Gastroesophageal sphincter (tissue), 4 donors: Measurements from ENCODE around the gene ADAM8. TPM values are rescaled to one million over a fixed set of nuclear protein-coding genes. Genes with fewer than 3 reads are reported as not detected.

Experiments
- ATAC-seq: fragments of 150-250 bp; one replicate; pipeline ENCODE4 v1.9.1; 2016; ENCODE audit warnings: mild to moderate bottlenecking, moderate library complexity
- H3K27ac ChIP-seq, 4 donors: fragments of 200-600 bp; sonication (generic) in 3 of 4; 1 replicate in 3 of 4; 2 replicates in 1 of 4; pipeline ENCODE4 v1.5.1; 2016 to 2019
- H3K27me3 ChIP-seq: fragments of 200-600 bp; sonication (generic); one replicate; pipeline ENCODE4 v1.5.1; 2019
- H3K36me3 ChIP-seq, 2 donors: fragments of 200-600 bp; sonication (generic); one replicate each; pipeline ENCODE4 v1.5.1; 2019; ENCODE audit warnings: control low read depth in 1 of 2
- H3K4me1 ChIP-seq, 3 donors: fragments of 200-600 bp; sonication (generic); 1 replicate in 2 of 3; 2 replicates in 1 of 3; pipeline ENCODE4 v1.5.1; 2016 to 2019; ENCODE audit warnings: control low read depth in 2 of 3
- H3K4me3 ChIP-seq, 2 donors: fragments of 200-600 bp; sonication (generic); one replicate each; pipeline ENCODE4 v1.5.1; 2019; ENCODE audit warnings: mild to moderate bottlenecking in 1 of 2, moderate library complexity in 1 of 2
- H3K9me3 ChIP-seq, 3 donors: fragments of 200-600 bp; sonication (generic); one replicate each; pipeline ENCODE4 v1.5.1; 2017 to 2019; ENCODE audit warnings: control low read depth in 2 of 3
- EP300 ChIP-seq: sonication (generic); formaldehyde crosslinking; IDR thresholded peaks from one replicate; pipeline ENCODE4 v1.6.1; 2017; ENCODE audit warnings: antibody characterized with exemption, mild to moderate bottlenecking
- POLR2A ChIP-seq, 2 donors: fragments of 450-650 bp; IDR thresholded peaks; one replicate each; pipeline ENCODE4 v1.6.1; 2017; ENCODE audit warnings: antibody characterized with exemption in 2 of 2, mild to moderate bottlenecking in 2 of 2, moderate library complexity in 1 of 2
- POLR2AphosphoS5 ChIP-seq: sonication (generic); formaldehyde crosslinking; IDR thresholded peaks from one replicate; pipeline ENCODE4 v1.6.1; 2017; ENCODE audit warnings: antibody characterized with exemption
- WGBS, 2 donors: methylation state at CpG; one replicate each; pipeline ENCODE4 v1.1.5; 2018; ENCODE audit warnings: low coverage in 1 of 2; 5-methylcytosine and 5-hydroxymethylcytosine counted together
- total RNA-seq, 4 donors: library from RNA; depleted of rRNA; stranded (reverse); fragments of >200 nt; gene quantifications; one replicate each; pipeline ENCODE4 v1.1.0, GENCODE V29; 2016
- TF ChIP-seq, protein P1 (sequence below), 4 experiments: fragments of 200-600 bp in 2 of 4; fragments of 450-650 bp in 2 of 4; sonication (generic) in 1 of 4; IDR thresholded peaks; one replicate each; pipeline ENCODE4 v1.5.1; 2017 to 2019; ENCODE audit warnings: antibody characterized with exemption in 4 of 4, mild to moderate bottlenecking in 2 of 4, moderate library complexity in 2 of 4

The ADAM8 gene
- total RNA-seq, 4 donors from 2014 or later = 2.0 to 6.6 (median 3.3) TPM

DNA sequence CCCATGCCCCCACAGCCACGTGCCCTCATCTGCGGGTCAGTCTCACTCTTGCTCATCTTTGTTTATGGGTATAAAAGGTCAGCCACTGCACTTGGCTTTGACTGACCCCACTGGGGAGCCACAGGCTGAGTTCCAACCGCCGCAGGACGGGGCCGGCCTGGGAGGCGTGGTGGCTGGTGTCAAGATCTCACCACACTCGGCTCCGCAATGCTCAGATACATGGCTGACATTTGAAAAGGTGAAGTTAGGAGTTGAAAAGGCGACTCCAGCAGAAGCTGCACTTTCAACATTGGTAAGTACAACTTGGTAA lies 17.1 kb upstream of the ADAM8 start:
- WGBS, 2 donors = 70 to 100% methylated on average over 2 of the region's 10 CpGs
- Histone ChIP-seq H3K4me1 (no peaks in the 10 kb centered on the region), H3K27me3 (no peaks in the 10 kb centered on the region), H3K9me3 (no peaks in the 10 kb centered on the region), H3K4me3 (no peak overlapping the region), H3K36me3 (peaks cover 0 to 89% of the 10 kb centered on the region in 2 donors), H3K27ac (peak overlapping the region in 1 of 4 donors; percentile 7)
- ATAC-seq = no peak
- TF ChIP-seq POLR2A (IDR thresholded peaks at IDR 0.05) = no peak
- no peak for TF ChIP-seq EP300
- TF ChIP-seq, protein P1, sequence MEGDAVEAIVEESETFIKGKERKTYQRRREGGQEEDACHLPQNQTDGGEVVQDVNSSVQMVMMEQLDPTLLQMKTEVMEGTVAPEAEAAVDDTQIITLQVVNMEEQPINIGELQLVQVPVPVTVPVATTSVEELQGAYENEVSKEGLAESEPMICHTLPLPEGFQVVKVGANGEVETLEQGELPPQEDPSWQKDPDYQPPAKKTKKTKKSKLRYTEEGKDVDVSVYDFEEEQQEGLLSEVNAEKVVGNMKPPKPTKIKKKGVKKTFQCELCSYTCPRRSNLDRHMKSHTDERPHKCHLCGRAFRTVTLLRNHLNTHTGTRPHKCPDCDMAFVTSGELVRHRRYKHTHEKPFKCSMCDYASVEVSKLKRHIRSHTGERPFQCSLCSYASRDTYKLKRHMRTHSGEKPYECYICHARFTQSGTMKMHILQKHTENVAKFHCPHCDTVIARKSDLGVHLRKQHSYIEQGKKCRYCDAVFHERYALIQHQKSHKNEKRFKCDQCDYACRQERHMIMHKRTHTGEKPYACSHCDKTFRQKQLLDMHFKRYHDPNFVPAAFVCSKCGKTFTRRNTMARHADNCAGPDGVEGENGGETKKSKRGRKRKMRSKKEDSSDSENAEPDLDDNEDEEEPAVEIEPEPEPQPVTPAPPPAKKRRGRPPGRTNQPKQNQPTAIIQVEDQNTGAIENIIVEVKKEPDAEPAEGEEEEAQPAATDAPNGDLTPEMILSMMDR (IDR thresholded peaks at IDR 0.05) = no peak
- no peak for TF ChIP-seq POLR2AphosphoS5

DNA sequence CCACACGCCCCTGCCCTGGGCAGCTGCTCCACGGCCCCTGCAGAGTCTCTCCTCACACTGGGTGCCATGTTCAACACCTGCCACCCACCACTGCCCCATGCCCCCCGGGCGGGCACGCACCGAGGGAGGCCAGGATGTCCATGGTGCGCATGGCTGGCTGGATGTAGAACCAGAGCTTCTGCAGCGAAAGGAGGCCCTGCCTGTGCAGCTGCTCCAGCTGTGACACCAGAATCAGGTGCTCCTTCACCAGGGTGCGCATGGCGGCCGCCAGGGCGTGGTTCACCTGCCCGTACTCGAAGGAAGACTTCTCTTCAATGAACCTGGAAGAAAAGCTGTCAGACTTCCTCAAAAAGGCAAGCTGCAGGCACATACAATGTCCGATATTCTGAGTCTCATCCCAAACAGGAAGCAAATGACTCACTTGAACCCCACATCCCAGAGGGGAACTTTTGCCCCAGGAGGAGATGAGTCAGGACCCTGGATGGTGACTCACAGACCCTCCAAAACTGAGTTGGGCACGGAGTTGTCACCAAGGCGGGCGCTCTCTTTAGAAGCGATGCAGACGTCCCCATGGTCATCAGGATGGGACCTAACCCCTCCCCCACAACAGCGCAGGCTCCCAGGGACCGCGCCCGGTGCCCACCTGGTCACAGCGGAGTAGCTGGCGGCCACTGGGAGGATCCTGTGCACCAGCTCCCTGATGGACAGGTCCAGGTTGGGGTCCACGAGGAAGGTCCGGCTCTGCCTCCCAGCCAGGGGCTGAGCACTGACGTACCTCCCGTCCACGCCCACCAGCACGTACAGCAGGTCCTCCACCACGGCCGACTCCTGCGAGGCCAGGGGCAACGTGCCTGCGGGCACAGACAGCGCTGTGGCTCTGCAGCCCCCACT lies 16.5 kb upstream of the ADAM8 start:
- no peak overlapping the region for H3K4me3 ChIP-seq
- H3K36me3 ChIP-seq = peaks cover 0 to 89% of the 10 kb centered on the region in 2 donors
- 0 to 89% methylated on average over 1 to 7 of the region's 38 CpGs for WGBS, 2 donors
- H3K4me1 ChIP-seq = no peaks in the 10 kb centered on the region
- H3K27me3 ChIP-seq = no peaks in the 10 kb centered on the region
- no peaks in the 10 kb centered on the region for H3K9me3 ChIP-seq
- ATAC-seq = peak; percentile 11
- H3K27ac ChIP-seq = peak overlapping the region in 1 of 4 donors; percentile 7
- TF ChIP-seq, protein P1 (IDR thresholded peaks at IDR 0.05) = no peak
- TF ChIP-seq POLR2A (IDR thresholded peaks at IDR 0.05) (no peak), POLR2AphosphoS5 (no peak), EP300 (no peak)

DNA sequence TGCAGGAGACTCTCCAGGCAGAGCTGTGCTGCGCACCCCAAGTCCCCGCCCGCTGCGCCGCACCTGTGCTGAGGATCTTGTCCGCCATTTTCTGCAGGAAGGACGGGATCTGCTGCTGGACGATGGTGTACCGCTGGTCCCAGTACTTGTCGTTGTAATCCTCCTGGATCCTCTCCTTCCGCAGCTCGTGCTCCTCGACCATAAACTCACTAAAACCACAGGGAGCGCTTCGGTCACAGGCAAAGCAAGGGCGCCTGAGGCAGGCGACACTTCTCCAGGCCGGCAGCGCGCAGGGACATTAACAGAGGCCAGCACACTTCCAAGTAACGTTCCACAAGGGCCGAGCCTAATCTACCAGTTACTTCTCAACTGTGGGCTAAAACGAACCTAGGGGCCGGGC lies 13.1 kb upstream of the ADAM8 start:
- 100% methylated on average over 5 of the region's 24 CpGs; no CpG with 5 or more reads in 1 of the 2 donors for WGBS, 2 donors
- ATAC-seq = no peak
- Histone ChIP-seq H3K27me3 (no peaks in the 10 kb centered on the region), H3K9me3 (no peaks in the 10 kb centered on the region), H3K27ac (no peak overlapping the region), H3K36me3 (peaks cover 0 to 89% of the 10 kb centered on the region in 2 donors), H3K4me1 (no peaks in the 10 kb centered on the region), H3K4me3 (no peak overlapping the region)
- TF ChIP-seq POLR2A (IDR thresholded peaks at IDR 0.05) (no peak), EP300 (no peak)

DNA sequence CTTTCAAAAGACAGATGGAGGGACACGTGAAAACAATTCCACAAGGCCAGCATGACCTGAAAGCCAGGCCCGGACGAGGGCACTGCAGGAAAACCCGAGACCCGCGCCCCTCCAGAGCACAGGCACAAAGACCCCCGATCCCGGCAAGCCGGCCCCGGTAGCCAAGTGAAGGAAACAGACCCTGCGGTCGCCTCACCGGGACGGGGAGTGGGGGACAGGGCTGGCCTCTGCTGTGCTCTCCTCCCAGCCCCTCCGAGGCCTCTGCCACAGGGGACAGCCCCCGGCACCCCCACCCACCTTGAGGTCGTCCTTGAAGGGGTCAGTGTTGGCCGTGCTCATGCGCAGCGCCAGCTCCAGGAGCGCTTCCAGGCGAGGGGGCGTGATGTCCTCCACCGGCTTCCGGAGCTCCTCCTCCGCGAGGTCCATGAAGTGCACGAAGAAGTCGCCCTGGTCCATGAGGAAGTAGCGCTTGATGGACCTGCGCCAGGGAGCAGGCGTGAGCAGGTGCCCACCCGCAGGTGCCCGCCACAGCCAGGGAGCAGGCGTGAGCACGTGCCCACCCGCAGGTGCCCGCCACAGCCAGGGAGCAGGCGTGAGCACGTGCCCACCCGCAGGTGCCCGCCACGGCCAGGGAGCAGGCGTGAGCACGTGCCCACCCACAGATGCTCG lies 11.3 kb upstream of the ADAM8 start:
- Histone ChIP-seq H3K36me3 (peaks cover 0 to 89% of the 10 kb centered on the region in 2 donors), H3K9me3 (no peaks in the 10 kb centered on the region), H3K27ac (no peak overlapping the region), H3K4me1 (no peaks in the 10 kb centered on the region), H3K27me3 (no peaks in the 10 kb centered on the region), H3K4me3 (no peak overlapping the region)
- WGBS, 2 donors = no CpG with 5 or more reads among the region's 46 CpGs
- ATAC-seq = no peak
- TF ChIP-seq EP300 (no peak), POLR2AphosphoS5 (no peak), POLR2A (IDR thresholded peaks at IDR 0.05) (no peak)
- TF ChIP-seq, protein P1 (IDR thresholded peaks at IDR 0.05) = no peak

DNA sequence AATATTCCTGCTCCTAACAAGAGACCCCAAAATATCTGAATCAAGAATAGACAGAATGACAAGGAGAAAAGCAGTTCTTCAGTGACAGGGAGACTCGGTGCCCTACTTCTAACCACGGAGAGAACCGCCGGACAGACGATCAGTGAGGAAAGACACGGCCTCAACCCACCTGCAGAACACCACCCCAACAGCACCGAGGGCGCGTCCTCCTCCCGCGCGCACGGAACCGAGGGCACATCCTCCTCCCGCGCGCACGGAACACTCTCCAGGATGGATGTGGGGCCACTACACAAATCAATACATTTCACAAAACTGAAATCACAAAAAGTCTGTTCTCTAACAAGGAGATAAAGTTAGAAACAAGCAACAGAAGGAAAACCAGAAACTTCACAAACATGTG lies 9.7 kb upstream of the ADAM8 start:
- peaks cover 0 to 98% of the 10 kb centered on the region in 2 donors for H3K36me3 ChIP-seq

More for the DNA sequence above, 9.7 kb upstream of the ADAM8 start:
- H3K9me3 ChIP-seq = no peaks in the 10 kb centered on the region
- no peak for ATAC-seq
- H3K4me1 ChIP-seq = no peaks in the 10 kb centered on the region
- H3K4me3 ChIP-seq = no peak overlapping the region
- no peak overlapping the region for H3K27ac ChIP-seq
- TF ChIP-seq POLR2A (IDR thresholded peaks at IDR 0.05) = no peak
- TF ChIP-seq POLR2AphosphoS5 = no peak
- TF ChIP-seq, protein P1 (IDR thresholded peaks at IDR 0.05) = no peak
- no peak for TF ChIP-seq EP300
- WGBS, 2 donors = 65% methylated on average over 8 of the region's 18 CpGs; no CpG with 5 or more reads in 1 of the 2 donors
- no peaks in the 10 kb centered on the region for H3K27me3 ChIP-seq
